SH-SY5Y (cell line): Measurements from ENCODE around the gene UBE2G2.

Experiments used
- GATA2 ChIP-seq: IDR thresholded peaks from 2 replicates; pipeline ENCODE4 v1.6.1; 2011; ENCODE audit warnings: mild to moderate bottlenecking, low read depth, low read length
- GATA3 ChIP-seq: IDR thresholded peaks from 2 replicates; pipeline ENCODE4 v1.6.1; 2011; ENCODE audit warnings: low read depth, mild to moderate bottlenecking, low read length, moderate library complexity

Gene UBE2G2

GRCh38 chr21:44778094-44778493, 23.5 kb downstream of the UBE2G2 start:
- TF ChIP-seq GATA3 (no peak), GATA2 (no peak)

DNA sequence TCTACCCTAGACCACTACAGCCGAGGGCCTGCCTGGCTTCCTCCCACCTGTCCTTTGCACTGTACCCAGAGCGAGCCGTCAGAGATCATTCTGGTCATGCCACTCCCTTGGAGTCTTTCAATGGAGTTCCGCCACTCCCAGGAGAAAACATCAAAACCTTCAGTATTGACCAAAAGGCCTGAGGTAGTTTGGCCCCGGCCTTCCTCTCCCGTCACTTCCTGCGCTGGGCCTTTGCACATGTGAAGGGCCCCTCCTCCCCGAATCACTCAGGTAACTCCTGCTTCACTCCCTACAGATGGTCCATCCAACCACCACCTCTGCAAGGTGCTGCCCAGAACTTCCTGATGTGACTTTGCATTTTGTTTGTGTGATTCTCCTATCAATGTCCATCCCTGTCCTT, 26.6 kb downstream of the UBE2G2 start:
- TF ChIP-seq GATA2 (no peak), GATA3 (no peak)

GRCh38 chr21:44773291-44773932, 28.2 kb downstream of the UBE2G2 start:
- no peak for TF ChIP-seq GATA2
- no peak for TF ChIP-seq GATA3

DNA sequence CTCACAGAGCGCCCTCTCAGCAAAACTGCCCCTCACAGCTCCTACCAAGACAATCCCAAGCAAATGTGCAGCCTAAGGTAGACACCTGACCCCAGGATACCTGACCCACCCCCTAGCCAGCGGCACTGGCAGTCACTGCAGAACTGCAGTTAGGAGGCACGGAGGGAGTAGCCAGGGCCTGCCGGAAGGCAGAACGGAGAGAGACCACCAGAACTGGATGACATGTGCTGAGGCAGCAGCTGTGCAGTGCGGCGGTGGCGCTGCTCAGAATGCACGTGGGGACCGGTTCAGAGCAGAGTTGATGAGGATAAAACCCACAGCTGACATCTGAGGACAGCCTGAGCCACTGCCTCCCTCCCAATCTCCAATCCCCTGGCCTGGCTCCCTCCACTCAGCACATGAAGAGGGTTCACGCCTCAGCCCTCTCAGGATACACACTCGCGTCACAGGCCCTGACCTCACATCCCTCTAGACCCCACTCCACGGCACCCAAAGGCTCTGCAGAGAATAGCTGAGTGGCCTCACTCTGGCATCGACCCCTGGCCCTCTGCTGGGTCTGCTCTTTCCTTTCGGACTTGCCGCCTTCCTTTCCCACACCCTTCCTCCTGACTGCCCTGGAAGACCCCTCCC, 29.6 kb downstream of the UBE2G2 start:
- no peak for TF ChIP-seq GATA2
- no peak for TF ChIP-seq GATA3

DNA sequence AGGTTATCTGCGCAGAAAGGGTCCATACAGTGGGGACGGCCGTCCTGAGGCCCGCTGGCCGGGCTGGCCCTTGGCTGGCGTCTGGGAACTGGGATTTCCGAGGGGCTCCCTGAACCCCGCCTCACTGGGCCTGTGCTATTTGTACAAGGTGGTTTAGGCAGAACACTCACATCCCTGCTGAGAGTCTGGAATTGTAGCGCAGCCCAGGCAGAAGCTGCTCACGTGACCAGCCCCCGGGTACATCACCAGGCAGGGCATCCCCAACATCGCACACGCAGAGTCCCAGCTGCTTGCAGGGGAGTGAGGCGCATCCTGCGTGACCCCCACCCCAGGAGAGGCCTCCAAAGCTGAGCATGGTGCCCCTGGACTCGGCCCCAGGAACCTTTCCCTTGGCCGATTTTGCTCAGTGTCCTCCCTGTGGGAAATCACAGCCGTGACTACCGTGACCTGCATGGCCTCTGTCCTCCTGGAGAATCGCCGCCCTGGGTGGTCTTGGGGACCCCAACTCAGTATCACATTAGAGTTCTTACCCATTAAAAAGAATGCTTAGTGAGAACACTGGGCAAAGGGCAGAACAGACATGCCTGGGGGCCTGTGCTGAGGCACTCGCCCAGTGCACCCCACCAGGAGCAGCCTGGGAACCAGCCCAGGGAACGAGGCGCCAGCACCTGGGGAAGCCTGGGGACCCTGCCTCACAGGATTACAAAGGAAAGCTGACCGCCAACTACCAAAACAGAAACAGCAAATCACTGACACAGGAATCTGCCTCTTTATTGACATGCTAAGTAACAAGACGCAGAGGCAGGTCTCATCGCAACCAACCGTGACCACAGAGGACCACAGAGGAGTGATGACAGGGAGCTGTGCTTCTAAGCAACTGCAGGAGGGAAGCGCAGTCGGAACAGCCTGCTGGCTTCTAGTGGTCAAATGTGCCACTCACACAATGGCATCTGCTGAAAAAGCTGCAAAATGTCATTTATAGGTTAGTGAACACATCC, 33.5 kb downstream of the UBE2G2 start:
- TF ChIP-seq GATA2 (no peak), GATA3 (no peak)

GRCh38 chr21:44766818-44767354, 34.7 kb downstream of the UBE2G2 start:
- TF ChIP-seq GATA3, result no peak
- no peak for TF ChIP-seq GATA2

DNA sequence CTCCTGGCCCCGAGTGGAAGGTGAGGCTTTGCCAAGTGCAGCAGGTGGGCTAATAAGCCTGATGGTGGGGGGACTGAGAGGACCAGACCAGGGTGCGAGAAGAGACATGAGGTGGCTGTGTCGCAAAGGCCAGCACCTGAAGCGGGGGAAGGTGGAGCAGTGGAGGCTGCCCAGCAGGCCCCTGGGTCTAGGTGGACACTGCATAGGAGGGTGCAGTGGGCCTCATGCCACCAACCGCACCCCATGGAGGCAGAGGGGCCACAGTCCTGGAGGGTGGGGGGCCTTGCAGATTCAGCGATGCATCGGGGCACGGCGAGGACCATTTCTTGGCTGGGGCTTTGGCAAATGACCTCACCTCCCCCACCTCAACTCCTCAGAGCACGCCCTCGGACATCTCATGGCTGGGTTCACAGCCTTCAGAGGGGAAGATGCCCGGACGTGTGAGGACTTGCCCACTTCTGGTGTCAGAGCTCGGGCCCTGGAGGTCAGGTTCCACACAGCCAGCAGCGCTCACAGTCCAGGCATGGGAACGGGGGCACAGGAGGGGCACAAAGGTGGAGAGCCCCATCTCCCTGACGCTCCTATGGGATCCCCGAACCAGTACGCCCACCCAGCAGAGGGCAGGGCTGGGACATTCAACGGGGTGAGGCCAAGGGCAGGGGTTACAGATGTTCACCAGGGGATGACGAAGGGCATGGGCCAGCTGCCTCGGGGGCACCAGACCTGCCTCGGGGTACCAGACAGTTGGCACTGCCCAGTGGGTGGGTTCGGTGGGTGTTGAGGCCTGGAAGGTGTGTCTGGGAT, 35.4 kb downstream of the UBE2G2 start:
- no peak for TF ChIP-seq GATA2
- no peak for TF ChIP-seq GATA3

- TF ChIP-seq GATA2, result no peak
- TF ChIP-seq GATA3, result no peak
Observed at GRCh38 chr21:44765231-44766013, 36.2 kb downstream of the UBE2G2 start.

- TF ChIP-seq GATA3 (no peak), GATA2 (no peak)
Observed at GRCh38 chr21:44764319-44765230, 37.0 kb downstream of the UBE2G2 start.

- TF ChIP-seq GATA3 (no peak), GATA2 (no peak)
Observed at GRCh38 chr21:44763451-44764318, 37.9 kb downstream of the UBE2G2 start.

GRCh38 chr21:44763050-44763378, 38.6 kb downstream of the UBE2G2 start:
- TF ChIP-seq GATA3, result no peak
- no peak for TF ChIP-seq GATA2

GRCh38 chr21:44762221-44763049, 39.2 kb downstream of the UBE2G2 start:
- TF ChIP-seq GATA2 (no peak), GATA3 (no peak)
